HEK293 (cell line): ENCODE data around the gene IL1RAPL1.

Source experiments
- CTCF ChIA-PET: fragments of 350-600 bp; formaldehyde crosslinking; extraction: SDS; loops from one replicate; lab custom pipeline; 2021; ENCODE audit warnings: antibody characterized with exemption; lab: Yijun Ruan, JAX
- POLR2A ChIA-PET: fragments of 300-600 bp; formaldehyde crosslinking; extraction: SDS; loops from one replicate; lab custom pipeline; 2020; ENCODE audit warnings: antibody characterized with exemption, inconsistent platforms; lab: Yijun Ruan, JAX
- H3K27ac ChIP-seq: fragments of 200-500 bp; sonication (Bioruptor generic); 2 replicates; pipeline ENCODE4 v1.5.1; 2014; ENCODE audit warnings: low read depth, low read length, control low read depth, inconsistent platforms; ENCODE audit errors: extremely low read depth
- H3K36me3 ChIP-seq, 2 experiments: fragments of 200-500 bp in 1 of 2; sonication (Bioruptor generic) in 1 of 2; 1 replicate in 1 of 2; 2 replicates in 1 of 2; pipeline ENCODE4 v1.5.1; 2014 to 2017; ENCODE audit warnings: inconsistent platforms in 2 of 2, low read length in 2 of 2; ENCODE audit not compliant: control insufficient read depth in 2 of 2, insufficient read depth in 1 of 2
- H3K4me1 ChIP-seq: fragments of 200-500 bp; sonication (Bioruptor generic); 2 replicates; pipeline ENCODE4 v1.5.1; 2014; ENCODE audit warnings: mild to moderate bottlenecking, low read length, inconsistent platforms; ENCODE audit not compliant: control insufficient read depth, insufficient read depth
- H3K4me3 ChIP-seq: 2 replicates; pipeline ENCODE4 v1.5.1; 2011; ENCODE audit warnings: low read depth, mild to moderate bottlenecking, control low read depth, low read length, moderate library complexity
- H3K9me3 ChIP-seq: fragments of 200-500 bp; sonication (Bioruptor generic); 2 replicates; pipeline ENCODE4 v1.5.1; 2014; ENCODE audit warnings: low read depth, low read length, inconsistent platforms; ENCODE audit not compliant: control insufficient read depth, insufficient read depth
- GLI2 ChIP-seq: fragments of 450-650 bp; formaldehyde crosslinking; IDR thresholded peaks from 2 replicates; pipeline ENCODE4; 2017; ENCODE audit warnings: missing biosample characterization, missing genetic modification characterization, low read depth, borderline replicate concordance
- HOXA7 ChIP-seq: sonication (generic); formaldehyde crosslinking; IDR thresholded peaks from 2 replicates; pipeline ENCODE4 v1.8.1; 2022; ENCODE audit warnings: missing genetic modification reagents, borderline replicate concordance
- IKZF3 ChIP-seq: fragments of 450-650 bp; IDR thresholded peaks from 2 replicates; pipeline ENCODE4 v1.5.0; 2018; ENCODE audit warnings: missing biosample characterization, mild to moderate bottlenecking, missing genetic modification characterization, moderate library complexity
- KLF10 ChIP-seq: fragments of 450-650 bp; IDR thresholded peaks from 2 replicates; pipeline ENCODE4 v1.5.1; 2018; ENCODE audit warnings: missing biosample characterization, mild to moderate bottlenecking, missing genetic modification characterization
- TRIM28 ChIP-seq: IDR thresholded peaks from 2 replicates; pipeline ENCODE4 v1.6.1; 2011; ENCODE audit warnings: low read length, control low read depth, borderline replicate concordance
- ZIC2 ChIP-seq: fragments of 450-650 bp; formaldehyde crosslinking; IDR thresholded peaks from 2 replicates; pipeline ENCODE4 v1.5.1; 2016; ENCODE audit warnings: missing biosample characterization, missing genetic modification characterization
- ZNF10 ChIP-seq: fragments of 450-650 bp; formaldehyde crosslinking; IDR thresholded peaks from 2 replicates; pipeline ENCODE4 v1.5.1; 2017; ENCODE audit warnings: missing biosample characterization, missing genetic modification characterization
- ZNF132 ChIP-seq: fragments of 450-650 bp; formaldehyde crosslinking; IDR thresholded peaks from 2 replicates; pipeline ENCODE4 v1.5.1; 2017; ENCODE audit warnings: missing biosample characterization, missing genetic modification characterization, borderline replicate concordance
- ZNF23 ChIP-seq: fragments of 450-650 bp; formaldehyde crosslinking; IDR thresholded peaks from 2 replicates; pipeline ENCODE4 v1.5.1; 2016; ENCODE audit warnings: missing biosample characterization, missing genetic modification characterization, borderline replicate concordance
- ZNF433 ChIP-seq: fragments of 450-650 bp; formaldehyde crosslinking; IDR thresholded peaks from 2 replicates; pipeline ENCODE4 v1.5.1; 2016; ENCODE audit warnings: missing biosample characterization, missing genetic modification characterization, low read depth
- ZNF473 ChIP-seq: fragments of 450-650 bp; formaldehyde crosslinking; IDR thresholded peaks from 2 replicates; pipeline ENCODE4 v1.5.1; 2017; ENCODE audit warnings: missing biosample characterization, missing genetic modification characterization
- ZNF521 ChIP-seq: fragments of 450-650 bp; formaldehyde crosslinking; IDR thresholded peaks from 2 replicates; pipeline ENCODE4 v1.5.1; 2017; ENCODE audit warnings: missing biosample characterization, mild to moderate bottlenecking, missing genetic modification characterization
- ZNF530 ChIP-seq: fragments of 450-650 bp; formaldehyde crosslinking; IDR thresholded peaks from 2 replicates; pipeline ENCODE4 v1.5.1; 2016; ENCODE audit warnings: low read depth, missing biosample characterization, missing genetic modification characterization
- ZNF548 ChIP-seq: fragments of 450-650 bp; formaldehyde crosslinking; IDR thresholded peaks from 2 replicates; pipeline ENCODE4 v1.5.1; 2016; ENCODE audit warnings: missing biosample characterization, missing genetic modification characterization
- ZNF549 ChIP-seq: fragments of 450-650 bp; IDR thresholded peaks from 2 replicates; pipeline ENCODE4 v1.5.1; 2018; ENCODE audit warnings: missing biosample characterization, missing genetic modification characterization, mild to moderate bottlenecking, inconsistent platforms, moderate library complexity
- ZNF555 ChIP-seq: fragments of 450-650 bp; formaldehyde crosslinking; conservative IDR thresholded peaks from 2 replicates; pipeline ENCODE4 v1.5.1; 2017; ENCODE audit warnings: missing biosample characterization, mild to moderate bottlenecking, missing genetic modification characterization, inconsistent platforms
- ZNF707 ChIP-seq: fragments of 450-650 bp; formaldehyde crosslinking; IDR thresholded peaks from 2 replicates; pipeline ENCODE4 v1.5.1; 2016; ENCODE audit warnings: missing biosample characterization, missing genetic modification characterization
- ZNF837 ChIP-seq: fragments of 450-650 bp; formaldehyde crosslinking; IDR thresholded peaks from 2 replicates; pipeline ENCODE4 v1.5.1; 2016; ENCODE audit warnings: missing biosample characterization, missing genetic modification characterization
- ZSCAN30 ChIP-seq: fragments of 450-650 bp; IDR thresholded peaks from 2 replicates; pipeline ENCODE4 v1.5.1; 2018; ENCODE audit warnings: missing biosample characterization, mild to moderate bottlenecking, missing genetic modification characterization, moderate library complexity
- TF ChIP-seq, protein P1 (sequence below): fragments of 450-650 bp; formaldehyde crosslinking; IDR thresholded peaks from 2 replicates; pipeline ENCODE4 v1.5.1; 2016; ENCODE audit warnings: missing biosample characterization, missing genetic modification characterization
- TF ChIP-seq, protein P2 (sequence below): fragments of 450-650 bp; formaldehyde crosslinking; IDR thresholded peaks from 2 replicates; pipeline ENCODE4; 2016; ENCODE audit warnings: missing biosample characterization, missing genetic modification characterization
- TF ChIP-seq, protein P3 (sequence below): fragments of 450-650 bp; formaldehyde crosslinking; IDR thresholded peaks from 2 replicates; pipeline ENCODE4 v1.5.1; 2016; ENCODE audit warnings: missing biosample characterization, missing genetic modification characterization
- TF ChIP-seq, protein P4 (sequence below): fragments of 450-650 bp; formaldehyde crosslinking; IDR thresholded peaks from 2 replicates; pipeline ENCODE4 v1.5.1; 2017; ENCODE audit warnings: missing biosample characterization, mild to moderate bottlenecking, missing genetic modification characterization, moderate library complexity

The IL1RAPL1 gene

DNA sequence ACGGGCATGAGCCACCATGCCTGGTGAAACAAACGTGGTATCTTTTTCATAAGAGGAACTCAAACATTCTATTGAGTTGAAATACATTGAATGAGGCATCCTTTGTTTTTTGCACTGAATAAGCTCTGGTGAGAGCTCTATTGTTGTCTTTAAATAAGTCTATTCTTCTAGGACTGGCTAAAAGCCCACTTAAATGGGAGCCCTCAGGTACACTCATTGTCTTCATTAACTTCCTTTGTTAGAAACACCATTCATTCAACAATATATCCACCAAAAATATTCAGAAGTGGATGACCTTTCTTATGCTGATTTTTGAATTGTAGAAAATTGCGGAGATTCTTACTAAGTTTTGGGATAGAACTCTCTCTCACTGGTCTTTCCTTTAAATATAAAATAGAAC lies 568.0 kb downstream of the IL1RAPL1 start:
- Histone ChIP-seq H3K27ac (no peak overlapping the region), H3K4me1 (no peaks in the 10 kb centered on the region), H3K9me3 (no peaks in the 10 kb centered on the region), H3K36me3 (no peaks in the 10 kb centered on the region), H3K4me3 (no peak overlapping the region)
- ChIA-PET CTCF (no interaction called here), POLR2A (no interaction called here)
- TF ChIP-seq, protein P1, sequence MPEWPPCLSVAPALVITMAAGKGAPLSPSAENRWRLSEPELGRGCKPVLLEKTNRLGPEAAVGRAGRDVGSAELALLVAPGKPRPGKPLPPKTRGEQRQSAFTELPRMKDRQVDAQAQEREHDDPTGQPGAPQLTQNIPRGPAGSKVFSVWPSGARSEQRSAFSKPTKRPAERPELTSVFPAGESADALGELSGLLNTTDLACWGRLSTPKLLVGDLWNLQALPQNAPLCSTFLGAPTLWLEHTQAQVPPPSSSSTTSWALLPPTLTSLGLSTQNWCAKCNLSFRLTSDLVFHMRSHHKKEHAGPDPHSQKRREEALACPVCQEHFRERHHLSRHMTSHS (tag by site-specific recombination): no peak
- TF ChIP-seq KLF10 (tag by site-specific recombination) (no peak), ZNF549 (tag by site-specific recombination) (no peak), ZNF521 (tag by site-specific recombination) (no peak), ZIC2 (tag by site-specific recombination) (no peak), ZNF707 (tag by site-specific recombination) (no peak), ZSCAN30 (tag by site-specific recombination) (no peak), HOXA7 (CRISPR knock-in tag) (no peak), GLI2 (tag by site-specific recombination) (no peak), ZNF23 (no peak), ZNF555 (tag by site-specific recombination) (no peak), TRIM28 (no peak), ZNF837 (tag by site-specific recombination) (no peak), ZNF548 (no peak)
- TF ChIP-seq, protein P2, sequence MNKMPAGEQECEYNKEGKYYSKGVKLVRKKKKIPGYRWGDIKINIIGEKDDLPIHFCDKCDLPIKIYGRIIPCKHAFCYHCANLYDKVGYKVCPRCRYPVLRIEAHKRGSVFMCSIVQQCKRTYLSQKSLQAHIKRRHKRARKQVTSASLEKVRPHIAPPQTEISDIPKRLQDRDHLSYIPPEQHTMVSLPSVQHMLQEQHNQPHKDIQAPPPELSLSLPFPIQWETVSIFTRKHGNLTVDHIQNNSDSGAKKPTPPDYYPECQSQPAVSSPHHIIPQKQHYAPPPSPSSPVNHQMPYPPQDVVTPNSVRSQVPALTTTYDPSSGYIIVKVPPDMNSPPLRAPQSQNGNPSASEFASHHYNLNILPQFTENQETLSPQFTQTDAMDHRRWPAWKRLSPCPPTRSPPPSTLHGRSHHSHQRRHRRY: no peak
- TF ChIP-seq, protein P3, sequence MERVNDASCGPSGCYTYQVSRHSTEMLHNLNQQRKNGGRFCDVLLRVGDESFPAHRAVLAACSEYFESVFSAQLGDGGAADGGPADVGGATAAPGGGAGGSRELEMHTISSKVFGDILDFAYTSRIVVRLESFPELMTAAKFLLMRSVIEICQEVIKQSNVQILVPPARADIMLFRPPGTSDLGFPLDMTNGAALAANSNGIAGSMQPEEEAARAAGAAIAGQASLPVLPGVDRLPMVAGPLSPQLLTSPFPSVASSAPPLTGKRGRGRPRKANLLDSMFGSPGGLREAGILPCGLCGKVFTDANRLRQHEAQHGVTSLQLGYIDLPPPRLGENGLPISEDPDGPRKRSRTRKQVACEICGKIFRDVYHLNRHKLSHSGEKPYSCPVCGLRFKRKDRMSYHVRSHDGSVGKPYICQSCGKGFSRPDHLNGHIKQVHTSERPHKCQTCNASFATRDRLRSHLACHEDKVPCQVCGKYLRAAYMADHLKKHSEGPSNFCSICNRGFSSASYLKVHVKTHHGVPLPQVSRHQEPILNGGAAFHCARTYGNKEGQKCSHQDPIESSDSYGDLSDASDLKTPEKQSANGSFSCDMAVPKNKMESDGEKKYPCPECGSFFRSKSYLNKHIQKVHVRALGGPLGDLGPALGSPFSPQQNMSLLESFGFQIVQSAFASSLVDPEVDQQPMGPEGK (tag by site-specific recombination): no peak

DNA sequence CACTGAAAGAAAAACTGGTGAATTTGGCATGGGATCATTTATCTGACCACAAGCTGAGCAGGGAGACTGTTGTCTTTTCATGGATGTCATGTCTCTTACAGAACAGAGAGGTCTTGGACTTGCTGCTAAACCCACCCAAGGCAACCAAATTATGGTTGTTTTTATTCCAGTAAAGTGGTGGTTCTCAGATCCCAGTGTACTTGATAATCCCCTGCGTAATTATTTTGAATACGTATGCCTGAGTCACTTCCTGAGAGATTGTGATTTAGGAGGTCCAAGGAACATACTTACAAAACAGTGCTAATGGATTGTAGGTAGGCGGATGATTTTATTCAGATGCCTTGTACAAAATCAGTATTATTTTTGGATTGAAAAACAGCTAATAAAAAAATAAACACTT lies 585.6 kb downstream of the IL1RAPL1 start:
- no peak overlapping the region for H3K4me3 ChIP-seq
- CTCF ChIA-PET: no interaction called here
- H3K4me1 ChIP-seq: no peaks in the 10 kb centered on the region
- no peaks in the 10 kb centered on the region for H3K9me3 ChIP-seq
- H3K36me3 ChIP-seq: no peaks in the 10 kb centered on the region
- POLR2A ChIA-PET: no interaction called here
- no peak for TF ChIP-seq ZNF530 (tag by site-specific recombination)
- no peak for TF ChIP-seq ZNF473 (tag by site-specific recombination)
- no peak for TF ChIP-seq ZNF10
- no peak for TF ChIP-seq ZNF132 (tag by site-specific recombination)
- no peak for TF ChIP-seq IKZF3
- no peak for TF ChIP-seq ZNF433 (tag by site-specific recombination)
- TF ChIP-seq, protein P4, sequence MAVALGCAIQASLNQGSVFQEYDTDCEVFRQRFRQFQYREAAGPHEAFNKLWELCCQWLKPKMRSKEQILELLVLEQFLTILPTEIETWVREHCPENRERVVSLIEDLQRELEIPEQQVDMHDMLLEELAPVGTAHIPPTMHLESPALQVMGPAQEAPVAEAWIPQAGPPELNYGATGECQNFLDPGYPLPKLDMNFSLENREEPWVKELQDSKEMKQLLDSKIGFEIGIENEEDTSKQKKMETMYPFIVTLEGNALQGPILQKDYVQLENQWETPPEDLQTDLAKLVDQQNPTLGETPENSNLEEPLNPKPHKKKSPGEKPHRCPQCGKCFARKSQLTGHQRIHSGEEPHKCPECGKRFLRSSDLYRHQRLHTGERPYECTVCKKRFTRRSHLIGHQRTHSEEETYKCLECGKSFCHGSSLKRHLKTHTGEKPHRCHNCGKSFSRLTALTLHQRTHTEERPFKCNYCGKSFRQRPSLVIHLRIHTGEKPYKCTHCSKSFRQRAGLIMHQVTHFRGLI (tag by site-specific recombination): no peak
- no peak overlapping the region for H3K27ac ChIP-seq
